OCI-LY1 (cell line): ENCODE results near the gene FBRS.

Experiments used
- H2AFZ ChIP-seq: fragments of 200-600 bp; sonication (generic), shearing (Covaris generic); 2 replicates; pipeline ENCODE4 v1.6.0; 2014; ENCODE audit warnings: antibody characterized with exemption, mild to moderate bottlenecking, low read length
- H3F3A ChIP-seq: fragments of 200-600 bp; sonication (generic), shearing (Covaris generic); 2 replicates; pipeline ENCODE4 v1.6.0; 2014; ENCODE audit warnings: mild to moderate bottlenecking, antibody characterized with exemption, low read length, moderate library complexity; ENCODE audit not compliant: insufficient read depth
- H3K27ac ChIP-seq: fragments of 200-600 bp; sonication (generic); 2 replicates; pipeline ENCODE4 v1.5.1; 2014; ENCODE audit warnings: low read length, mixed run types, mild to moderate bottlenecking, low read depth; ENCODE audit not compliant: poor library complexity, severe bottlenecking
- H3K27me3 ChIP-seq: fragments of 200-600 bp; sonication (generic); 2 replicates; pipeline ENCODE4 v1.6.0; 2014; ENCODE audit warnings: antibody characterized with exemption, mild to moderate bottlenecking, low read length, moderate library complexity; ENCODE audit not compliant: insufficient read depth
- H3K36me3 ChIP-seq: fragments of 200-600 bp; sonication (generic); 2 replicates; pipeline ENCODE4 v1.6.1; 2014; ENCODE audit warnings: mild to moderate bottlenecking, antibody characterized with exemption, low read length, moderate library complexity, mixed read lengths; ENCODE audit not compliant: insufficient read depth
- H3K4me1 ChIP-seq: fragments of 200-600 bp; sonication (generic); 2 replicates; pipeline ENCODE4 v1.5.1; 2014; ENCODE audit warnings: mild to moderate bottlenecking, low read length, moderate library complexity; ENCODE audit not compliant: insufficient read depth, severe bottlenecking
- H3K4me2 ChIP-seq: fragments of 200-600 bp; sonication (generic), shearing (Covaris generic); 2 replicates; pipeline ENCODE4 v1.6.1; 2014; ENCODE audit warnings: low read length
- H3K4me3 ChIP-seq: fragments of 200-600 bp; sonication (generic); 2 replicates; pipeline ENCODE4 v1.5.1; 2014; ENCODE audit warnings: low read length, low read depth, mild to moderate bottlenecking, mixed read lengths; ENCODE audit not compliant: poor library complexity, severe bottlenecking
- H3K79me2 ChIP-seq: fragments of 200-600 bp; shearing (Covaris generic); 2 replicates; pipeline ENCODE4 v1.6.1; 2016; ENCODE audit warnings: mixed run types, low read length, mixed read lengths; ENCODE audit not compliant: insufficient read depth
- H3K9ac ChIP-seq: fragments of 200-600 bp; sonication (generic), shearing (Covaris generic); 2 replicates; pipeline ENCODE4 v1.6.1; 2014; ENCODE audit warnings: mild to moderate bottlenecking, low read length, mixed read lengths
- H3K9me2 ChIP-seq: fragments of 200-600 bp; sonication (generic), shearing (Covaris generic); 2 replicates; pipeline ENCODE4 v1.6.1; 2014; ENCODE audit warnings: low read depth, mild to moderate bottlenecking, low read length, mixed read lengths
- H3K9me3 ChIP-seq: fragments of 200-600 bp; shearing (Covaris generic); 2 replicates; pipeline ENCODE4 v1.6.1; 2014; ENCODE audit warnings: low read length, mixed read lengths
- H4K20me1 ChIP-seq: fragments of 200-600 bp; sonication (generic), shearing (Covaris generic); 2 replicates; pipeline ENCODE4 v1.6.0; 2016; ENCODE audit warnings: mild to moderate bottlenecking, low read length; ENCODE audit not compliant: insufficient read depth
- EZH2 ChIP-seq: fragments of 200-600 bp; sonication (generic), shearing (Covaris generic); IDR thresholded peaks from 2 replicates; pipeline ENCODE4 v1.8.0; 2017; ENCODE audit warnings: borderline replicate concordance, mixed run types, mild to moderate bottlenecking, antibody characterized with exemption, low read length, moderate library complexity, mixed read lengths
- TF ChIP-seq, protein P1 (sequence below): fragments of 200-600 bp; sonication (generic), shearing (Covaris generic); IDR thresholded peaks from 2 replicates; pipeline ENCODE4 v1.5.1; 2017; ENCODE audit warnings: mild to moderate bottlenecking, antibody characterized with exemption, low read length, moderate library complexity, mixed read lengths

The FBRS gene

DNA sequence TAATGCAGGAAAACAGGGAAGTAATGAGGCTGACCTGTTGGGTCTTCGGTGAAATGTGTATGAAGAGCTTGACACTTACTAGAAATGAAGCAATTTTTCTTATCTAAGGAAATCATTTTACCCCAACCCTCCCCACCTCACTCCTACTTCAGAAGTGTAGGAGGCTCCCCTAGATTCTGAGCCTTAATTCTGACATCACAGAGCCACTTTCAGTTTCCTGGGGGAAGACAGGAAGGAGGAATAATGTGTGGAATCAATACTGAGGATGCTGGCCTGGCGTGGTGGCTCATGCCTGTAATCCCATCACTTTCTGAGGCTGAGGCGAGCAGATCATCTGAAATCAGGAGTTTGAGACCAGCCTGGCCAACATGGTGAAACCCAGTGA is 20.3 kb downstream of the FBRS start:
- Histone ChIP-seq H3K27me3 (no peaks in the 10 kb centered on the region), H3K4me3 (no peak overlapping the region), H3K9me3 (no peaks in the 10 kb centered on the region), H3K9me2 (no peaks in the 10 kb centered on the region), H3K79me2 (no peaks in the 10 kb centered on the region), H2AFZ (no peak overlapping the region), H3F3A (no peaks in the 10 kb centered on the region), H3K4me2 (no peak overlapping the region), H3K4me1 (no peaks in the 10 kb centered on the region), H4K20me1 (no peaks in the 10 kb centered on the region), H3K9ac (no peak overlapping the region), H3K27ac (no peak overlapping the region), H3K36me3 (no peaks in the 10 kb centered on the region)
- no peak for TF ChIP-seq EZH2
- TF ChIP-seq, protein P1, sequence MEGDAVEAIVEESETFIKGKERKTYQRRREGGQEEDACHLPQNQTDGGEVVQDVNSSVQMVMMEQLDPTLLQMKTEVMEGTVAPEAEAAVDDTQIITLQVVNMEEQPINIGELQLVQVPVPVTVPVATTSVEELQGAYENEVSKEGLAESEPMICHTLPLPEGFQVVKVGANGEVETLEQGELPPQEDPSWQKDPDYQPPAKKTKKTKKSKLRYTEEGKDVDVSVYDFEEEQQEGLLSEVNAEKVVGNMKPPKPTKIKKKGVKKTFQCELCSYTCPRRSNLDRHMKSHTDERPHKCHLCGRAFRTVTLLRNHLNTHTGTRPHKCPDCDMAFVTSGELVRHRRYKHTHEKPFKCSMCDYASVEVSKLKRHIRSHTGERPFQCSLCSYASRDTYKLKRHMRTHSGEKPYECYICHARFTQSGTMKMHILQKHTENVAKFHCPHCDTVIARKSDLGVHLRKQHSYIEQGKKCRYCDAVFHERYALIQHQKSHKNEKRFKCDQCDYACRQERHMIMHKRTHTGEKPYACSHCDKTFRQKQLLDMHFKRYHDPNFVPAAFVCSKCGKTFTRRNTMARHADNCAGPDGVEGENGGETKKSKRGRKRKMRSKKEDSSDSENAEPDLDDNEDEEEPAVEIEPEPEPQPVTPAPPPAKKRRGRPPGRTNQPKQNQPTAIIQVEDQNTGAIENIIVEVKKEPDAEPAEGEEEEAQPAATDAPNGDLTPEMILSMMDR = no peak

DNA sequence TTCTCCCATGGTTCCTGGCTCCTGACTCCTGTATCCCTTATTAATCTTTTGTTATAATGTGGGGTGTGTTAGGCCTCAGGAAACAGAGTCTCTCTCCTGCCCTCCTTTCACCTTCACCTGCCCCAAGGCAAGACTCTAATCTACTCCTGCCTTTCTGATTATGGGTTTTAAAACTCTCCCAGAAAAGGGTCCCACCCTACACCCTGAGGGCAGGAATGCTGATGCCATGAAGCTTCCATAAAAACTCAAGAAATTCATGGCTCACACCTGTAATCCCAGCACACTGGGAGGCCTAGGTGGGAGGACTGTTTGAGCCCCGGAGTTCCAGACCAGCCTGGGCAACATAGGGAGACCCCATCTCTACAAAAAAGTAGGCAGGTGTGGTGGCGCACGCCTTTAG is 22.1 kb downstream of the FBRS start:
- no peak overlapping the region for H3K4me2 ChIP-seq
- no peaks in the 10 kb centered on the region for H3F3A ChIP-seq
- no peaks in the 10 kb centered on the region for H3K9me3 ChIP-seq
- H3K4me3 ChIP-seq = no peak overlapping the region
- H3K36me3 ChIP-seq = no peaks in the 10 kb centered on the region
- no peak overlapping the region for H3K27ac ChIP-seq
- TF ChIP-seq, protein P1 = no peak
- no peak for TF ChIP-seq EZH2
- H3K79me2 ChIP-seq = no peaks in the 10 kb centered on the region
- H3K9ac ChIP-seq = no peak overlapping the region
- no peaks in the 10 kb centered on the region for H3K9me2 ChIP-seq
- H2AFZ ChIP-seq = no peak overlapping the region
- no peaks in the 10 kb centered on the region for H4K20me1 ChIP-seq
- no peaks in the 10 kb centered on the region for H3K27me3 ChIP-seq
- H3K4me1 ChIP-seq = no peaks in the 10 kb centered on the region

DNA sequence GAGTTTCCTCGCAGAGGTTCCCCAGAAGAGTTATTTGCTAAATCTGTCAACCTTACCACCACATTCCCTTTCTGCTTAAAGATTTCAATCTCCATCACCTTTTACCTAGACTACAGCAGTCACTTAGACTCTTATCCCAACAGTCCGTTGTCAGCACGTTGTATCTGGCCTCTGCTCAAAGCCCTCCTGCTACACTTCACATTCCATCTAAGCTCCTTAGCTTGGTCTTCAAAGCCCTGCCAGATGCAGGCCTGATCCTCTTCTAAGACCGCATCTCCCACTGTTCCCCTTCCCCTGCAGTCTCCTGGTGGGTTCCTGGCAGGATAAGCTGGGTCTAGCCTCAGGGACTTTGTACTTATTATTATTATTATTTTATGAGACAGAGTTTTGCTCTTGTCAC is 30.5 kb downstream of the FBRS start:
- Histone ChIP-seq H3K27ac (no peak overlapping the region), H2AFZ (no peak overlapping the region), H3K4me1 (peaks cover 4% of the 10 kb centered on the region)

More for the DNA sequence above, 30.5 kb downstream of the FBRS start:
- Histone ChIP-seq H3K79me2 (no peaks in the 10 kb centered on the region), H3F3A (no peaks in the 10 kb centered on the region; the same call in 1 of the 2 replicates), H3K4me2 (no peak overlapping the region), H3K36me3 (no peaks in the 10 kb centered on the region), H3K9ac (no peak overlapping the region), H3K9me2 (no peaks in the 10 kb centered on the region), H3K27me3 (no peaks in the 10 kb centered on the region), H3K9me3 (no peaks in the 10 kb centered on the region), H3K4me3 (no peak overlapping the region), H4K20me1 (no peaks in the 10 kb centered on the region)
- TF ChIP-seq EZH2 = no peak
- TF ChIP-seq, protein P1 = no peak
